ENCODE results near the gene CD99. TPM values are rescaled to one million over a fixed set of nuclear protein-coding genes. Genes with fewer than 3 reads are reported as not detected.
A peak's percentile ranks its signal among the peaks of the same experiment; 100 is the strongest.

CD99 gene
- total and polyA plus RNA-seq, 2 of the 13 experiments (the other 11 are each of a cell fraction or from before 2014, with no cell fraction given), result 78.8 to 111 TPM

DNA sequence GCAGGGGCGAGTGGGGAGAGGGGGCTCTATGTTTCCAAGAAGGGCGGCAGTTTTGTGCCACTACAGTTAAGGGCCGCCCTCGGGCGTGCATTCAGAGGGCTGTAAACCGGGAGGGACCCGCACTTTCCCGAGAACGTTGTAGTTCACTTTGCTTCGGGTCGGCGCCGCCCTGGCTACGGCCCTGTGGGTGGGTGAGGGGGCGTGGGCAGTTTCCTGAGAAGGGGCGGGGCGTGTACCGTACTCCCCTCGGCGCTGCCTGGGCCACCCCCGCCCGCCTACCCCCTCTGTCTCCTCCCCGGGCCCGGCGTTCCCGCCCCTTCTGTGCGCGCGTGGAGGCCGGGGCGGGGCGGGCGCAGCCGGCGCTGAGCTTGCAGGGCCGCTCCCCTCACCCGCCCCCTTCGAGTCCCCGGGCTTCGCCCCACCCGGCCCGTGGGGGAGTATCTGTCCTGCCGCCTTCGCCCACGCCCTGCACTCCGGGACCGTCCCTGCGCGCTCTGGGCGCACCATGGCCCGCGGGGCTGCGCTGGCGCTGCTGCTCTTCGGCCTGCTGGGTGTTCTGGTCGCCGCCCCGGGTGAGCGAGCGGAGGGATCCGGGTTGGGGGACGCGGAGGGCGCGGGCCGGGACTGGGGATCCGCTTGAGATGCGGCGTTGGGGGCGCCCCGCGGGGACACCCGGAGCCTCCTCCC is at the start of gene CD99 (continued):
- TF ChIP-seq, protein P1, sequence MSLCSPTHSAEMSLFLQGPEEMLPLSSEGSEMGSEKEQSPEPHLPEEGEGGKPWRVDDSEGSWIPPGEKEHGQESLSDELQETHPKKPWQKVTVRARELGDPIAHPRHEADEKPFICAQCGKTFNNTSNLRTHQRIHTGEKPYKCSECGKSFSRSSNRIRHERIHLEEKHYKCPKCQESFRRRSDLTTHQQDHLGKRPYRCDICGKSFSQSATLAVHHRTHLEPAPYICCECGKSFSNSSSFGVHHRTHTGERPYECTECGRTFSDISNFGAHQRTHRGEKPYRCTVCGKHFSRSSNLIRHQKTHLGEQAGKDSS (CRISPR knock-in tag; IDR thresholded peaks at IDR 0.05; ENCODE audit: borderline replicate concordance, low read depth), result peak; percentile 35; the same call in 1 of the 2 replicates
- TF ChIP-seq, protein P2, sequence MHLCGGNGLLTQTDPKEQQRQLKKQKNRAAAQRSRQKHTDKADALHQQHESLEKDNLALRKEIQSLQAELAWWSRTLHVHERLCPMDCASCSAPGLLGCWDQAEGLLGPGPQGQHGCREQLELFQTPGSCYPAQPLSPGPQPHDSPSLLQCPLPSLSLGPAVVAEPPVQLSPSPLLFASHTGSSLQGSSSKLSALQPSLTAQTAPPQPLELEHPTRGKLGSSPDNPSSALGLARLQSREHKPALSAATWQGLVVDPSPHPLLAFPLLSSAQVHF (CRISPR knock-in tag; IDR thresholded peaks at IDR 0.05), result no peak
- TF ChIP-seq, protein P3, sequence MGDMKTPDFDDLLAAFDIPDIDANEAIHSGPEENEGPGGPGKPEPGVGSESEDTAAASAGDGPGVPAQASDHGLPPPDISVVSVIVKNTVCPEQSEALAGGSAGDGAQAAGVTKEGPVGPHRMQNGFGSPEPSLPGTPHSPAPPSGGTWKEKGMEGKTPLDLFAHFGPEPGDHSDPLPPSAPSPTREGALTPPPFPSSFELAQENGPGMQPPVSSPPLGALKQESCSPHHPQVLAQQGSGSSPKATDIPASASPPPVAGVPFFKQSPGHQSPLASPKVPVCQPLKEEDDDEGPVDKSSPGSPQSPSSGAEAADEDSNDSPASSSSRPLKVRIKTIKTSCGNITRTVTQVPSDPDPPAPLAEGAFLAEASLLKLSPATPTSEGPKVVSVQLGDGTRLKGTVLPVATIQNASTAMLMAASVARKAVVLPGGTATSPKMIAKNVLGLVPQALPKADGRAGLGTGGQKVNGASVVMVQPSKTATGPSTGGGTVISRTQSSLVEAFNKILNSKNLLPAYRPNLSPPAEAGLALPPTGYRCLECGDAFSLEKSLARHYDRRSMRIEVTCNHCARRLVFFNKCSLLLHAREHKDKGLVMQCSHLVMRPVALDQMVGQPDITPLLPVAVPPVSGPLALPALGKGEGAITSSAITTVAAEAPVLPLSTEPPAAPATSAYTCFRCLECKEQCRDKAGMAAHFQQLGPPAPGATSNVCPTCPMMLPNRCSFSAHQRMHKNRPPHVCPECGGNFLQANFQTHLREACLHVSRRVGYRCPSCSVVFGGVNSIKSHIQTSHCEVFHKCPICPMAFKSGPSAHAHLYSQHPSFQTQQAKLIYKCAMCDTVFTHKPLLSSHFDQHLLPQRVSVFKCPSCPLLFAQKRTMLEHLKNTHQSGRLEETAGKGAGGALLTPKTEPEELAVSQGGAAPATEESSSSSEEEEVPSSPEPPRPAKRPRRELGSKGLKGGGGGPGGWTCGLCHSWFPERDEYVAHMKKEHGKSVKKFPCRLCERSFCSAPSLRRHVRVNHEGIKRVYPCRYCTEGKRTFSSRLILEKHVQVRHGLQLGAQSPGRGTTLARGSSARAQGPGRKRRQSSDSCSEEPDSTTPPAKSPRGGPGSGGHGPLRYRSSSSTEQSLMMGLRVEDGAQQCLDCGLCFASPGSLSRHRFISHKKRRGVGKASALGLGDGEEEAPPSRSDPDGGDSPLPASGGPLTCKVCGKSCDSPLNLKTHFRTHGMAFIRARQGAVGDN (CRISPR knock-in tag; IDR thresholded peaks at IDR 0.05), result peak; percentile 77
- no peak for TF ChIP-seq ZNF777 (CRISPR knock-in tag; IDR thresholded peaks at IDR 0.05)
- no peak for TF ChIP-seq SMC3 (IDR thresholded peaks at IDR 0.05; ENCODE audit: low read length)
- TF ChIP-seq, protein P4, sequence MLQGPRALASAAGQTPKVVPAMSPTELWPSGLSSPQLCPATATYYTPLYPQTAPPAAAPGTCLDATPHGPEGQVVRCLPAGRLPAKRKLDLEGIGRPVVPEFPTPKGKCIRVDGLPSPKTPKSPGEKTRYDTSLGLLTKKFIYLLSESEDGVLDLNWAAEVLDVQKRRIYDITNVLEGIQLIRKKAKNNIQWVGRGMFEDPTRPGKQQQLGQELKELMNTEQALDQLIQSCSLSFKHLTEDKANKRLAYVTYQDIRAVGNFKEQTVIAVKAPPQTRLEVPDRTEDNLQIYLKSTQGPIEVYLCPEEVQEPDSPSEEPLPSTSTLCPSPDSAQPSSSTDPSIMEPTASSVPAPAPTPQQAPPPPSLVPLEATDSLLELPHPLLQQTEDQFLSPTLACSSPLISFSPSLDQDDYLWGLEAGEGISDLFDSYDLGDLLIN (CRISPR knock-in tag; IDR thresholded peaks at IDR 0.05; ENCODE audit: borderline replicate concordance), result peak; percentile 43; the same call in 1 of the 2 replicates
- TF ChIP-seq SP4 (CRISPR knock-in tag; IDR thresholded peaks at IDR 0.05), result peak; percentile 41; the same call in 1 of the 2 replicates
- 0 out of 3 replicates have a peak, but pooled peaks have one; percentile 38 for TF ChIP-seq MXI1 (IDR thresholded peaks at IDR 0.05; ENCODE audit: borderline replicate concordance, low read depth, low read length)
- TF ChIP-seq, protein P5, sequence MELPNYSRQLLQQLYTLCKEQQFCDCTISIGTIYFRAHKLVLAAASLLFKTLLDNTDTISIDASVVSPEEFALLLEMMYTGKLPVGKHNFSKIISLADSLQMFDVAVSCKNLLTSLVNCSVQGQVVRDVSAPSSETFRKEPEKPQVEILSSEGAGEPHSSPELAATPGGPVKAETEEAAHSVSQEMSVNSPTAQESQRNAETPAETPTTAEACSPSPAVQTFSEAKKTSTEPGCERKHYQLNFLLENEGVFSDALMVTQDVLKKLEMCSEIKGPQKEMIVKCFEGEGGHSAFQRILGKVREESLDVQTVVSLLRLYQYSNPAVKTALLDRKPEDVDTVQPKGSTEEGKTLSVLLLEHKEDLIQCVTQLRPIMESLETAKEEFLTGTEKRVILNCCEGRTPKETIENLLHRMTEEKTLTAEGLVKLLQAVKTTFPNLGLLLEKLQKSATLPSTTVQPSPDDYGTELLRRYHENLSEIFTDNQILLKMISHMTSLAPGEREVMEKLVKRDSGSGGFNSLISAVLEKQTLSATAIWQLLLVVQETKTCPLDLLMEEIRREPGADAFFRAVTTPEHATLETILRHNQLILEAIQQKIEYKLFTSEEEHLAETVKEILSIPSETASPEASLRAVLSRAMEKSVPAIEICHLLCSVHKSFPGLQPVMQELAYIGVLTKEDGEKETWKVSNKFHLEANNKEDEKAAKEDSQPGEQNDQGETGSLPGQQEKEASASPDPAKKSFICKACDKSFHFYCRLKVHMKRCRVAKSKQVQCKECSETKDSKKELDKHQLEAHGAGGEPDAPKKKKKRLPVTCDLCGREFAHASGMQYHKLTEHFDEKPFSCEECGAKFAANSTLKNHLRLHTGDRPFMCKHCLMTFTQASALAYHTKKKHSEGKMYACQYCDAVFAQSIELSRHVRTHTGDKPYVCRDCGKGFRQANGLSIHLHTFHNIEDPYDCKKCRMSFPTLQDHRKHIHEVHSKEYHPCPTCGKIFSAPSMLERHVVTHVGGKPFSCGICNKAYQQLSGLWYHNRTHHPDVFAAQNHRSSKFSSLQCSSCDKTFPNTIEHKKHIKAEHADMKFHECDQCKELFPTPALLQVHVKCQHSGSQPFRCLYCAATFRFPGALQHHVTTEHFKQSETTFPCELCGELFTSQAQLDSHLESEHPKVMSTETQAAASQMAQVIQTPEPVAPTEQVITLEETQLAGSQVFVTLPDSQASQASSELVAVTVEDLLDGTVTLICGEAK (IDR thresholded peaks at IDR 0.05), result no peak
- TF ChIP-seq, protein P5 (CRISPR knock-in tag; IDR thresholded peaks at IDR 0.05), result peak; percentile 73; the same call in 1 of the 2 replicates

Measured in HepG2 (cell line).